Stomach smooth muscle (tissue), 2 donors: Measurements from ENCODE around the gene WDR7.

Experiments used
- H3K27ac ChIP-seq: one replicate; pipeline ENCODE4 v1.7.0; 2013; ENCODE audit warnings: mild to moderate bottlenecking, low read length, inconsistent platforms
- H3K27me3 ChIP-seq, 2 donors: one replicate each; pipeline ENCODE4 v1.7.0; 2013; ENCODE audit warnings: low read length in 2 of 2; ENCODE audit not compliant: insufficient read depth in 2 of 2, control insufficient read depth in 1 of 2
- H3K36me3 ChIP-seq, 2 donors: one replicate each; pipeline ENCODE4 v1.7.0; 2013; ENCODE audit warnings: low read length in 2 of 2; ENCODE audit not compliant: control insufficient read depth in 2 of 2, insufficient read depth in 2 of 2
- H3K4me1 ChIP-seq: one replicate; pipeline ENCODE4 v1.7.0; 2013; ENCODE audit warnings: low read length; ENCODE audit not compliant: control insufficient read depth, insufficient read depth
- H3K4me3 ChIP-seq, 2 donors: one replicate each; pipeline ENCODE4 v1.7.0; 2013; ENCODE audit warnings: low read length in 2 of 2
- H3K9ac ChIP-seq, 2 donors: one replicate each; pipeline ENCODE4 v1.7.0; 2013; ENCODE audit warnings: low read length in 2 of 2, mild to moderate bottlenecking in 1 of 2
- H3K9me3 ChIP-seq, 2 donors: one replicate each; pipeline ENCODE4 v1.7.0; 2013; ENCODE audit warnings: low read length in 2 of 2; ENCODE audit not compliant: control insufficient read depth in 2 of 2
- donor health status: healthy.
- donor health status: Pancreatic carcinoma.

The WDR7 gene

DNA sequence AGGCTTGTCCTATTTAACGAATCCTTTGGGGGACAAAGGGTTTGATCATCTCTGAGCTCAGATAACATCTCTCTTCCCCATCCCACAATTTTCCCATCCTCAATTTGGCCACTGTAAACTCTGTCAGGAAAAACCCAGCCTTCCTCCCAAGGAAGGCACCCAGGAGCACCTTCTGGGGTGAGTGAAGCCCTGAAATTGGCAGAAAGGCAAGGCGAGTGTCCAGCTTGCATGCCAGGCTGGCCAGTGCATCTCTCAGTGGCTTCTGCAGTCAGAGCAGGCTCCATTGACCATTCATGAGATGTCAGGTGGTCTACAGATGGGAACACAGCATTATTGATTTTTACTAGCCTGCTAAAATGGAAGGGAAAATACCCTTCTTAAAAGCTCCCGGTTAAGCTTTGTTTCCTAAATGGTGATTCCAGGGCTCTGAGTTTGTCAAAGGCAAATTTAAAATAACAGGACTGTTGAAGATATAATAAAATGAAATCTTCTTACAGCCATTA, 412.5 kb downstream of the WDR7 start:
- H3K4me1 ChIP-seq = no peaks in the 10 kb centered on the region
- H3K9me3 ChIP-seq = no peaks in the 10 kb centered on the region
- H3K4me3 ChIP-seq = no peak overlapping the region
- H3K27ac ChIP-seq = no peak overlapping the region
- peaks cover 0 to 2% of the 10 kb centered on the region in 2 donors for H3K27me3 ChIP-seq
- H3K9ac ChIP-seq = no peak overlapping the region
- no peaks in the 10 kb centered on the region for H3K36me3 ChIP-seq

DNA sequence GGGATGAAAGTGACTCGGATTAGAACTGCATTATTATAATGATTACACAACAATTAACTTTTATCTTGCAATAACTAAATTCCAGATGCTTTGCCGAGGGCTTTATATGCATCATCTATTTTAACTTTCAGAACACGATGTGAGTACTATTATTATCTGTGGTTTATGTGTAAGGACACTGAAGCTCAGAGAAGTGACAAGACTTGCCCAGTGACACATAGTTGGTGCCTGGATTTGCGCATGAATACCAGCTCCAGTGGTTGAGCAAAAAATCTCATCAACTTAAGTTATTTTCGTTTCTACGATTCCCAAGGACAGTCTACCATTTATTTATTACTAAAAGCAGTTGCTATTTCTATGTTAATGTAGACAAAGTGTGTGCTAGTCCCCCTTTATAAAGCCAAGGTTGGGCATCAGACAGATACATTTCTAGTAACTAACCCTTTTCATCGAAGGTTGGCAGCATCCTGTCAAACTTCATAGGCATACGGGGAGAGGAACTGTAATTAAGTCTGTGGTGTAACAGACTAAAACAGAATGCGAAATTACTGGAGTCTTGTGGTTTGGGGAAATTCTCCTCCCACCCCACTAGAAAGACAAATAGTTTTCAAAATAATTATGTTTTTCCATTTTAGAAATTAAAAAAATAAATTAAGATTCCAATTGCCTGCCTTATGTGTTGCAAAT, 422.5 kb downstream of the WDR7 start:
- H3K9ac ChIP-seq = no peak overlapping the region
- H3K4me1 ChIP-seq = no peaks in the 10 kb centered on the region
- H3K9me3 ChIP-seq = no peaks in the 10 kb centered on the region
- H3K4me3 ChIP-seq = no peak overlapping the region
- no peaks in the 10 kb centered on the region for H3K36me3 ChIP-seq
- peaks cover 9 to 11% of the 10 kb centered on the region in 2 donors for H3K27me3 ChIP-seq
- H3K27ac ChIP-seq = no peak overlapping the region

DNA sequence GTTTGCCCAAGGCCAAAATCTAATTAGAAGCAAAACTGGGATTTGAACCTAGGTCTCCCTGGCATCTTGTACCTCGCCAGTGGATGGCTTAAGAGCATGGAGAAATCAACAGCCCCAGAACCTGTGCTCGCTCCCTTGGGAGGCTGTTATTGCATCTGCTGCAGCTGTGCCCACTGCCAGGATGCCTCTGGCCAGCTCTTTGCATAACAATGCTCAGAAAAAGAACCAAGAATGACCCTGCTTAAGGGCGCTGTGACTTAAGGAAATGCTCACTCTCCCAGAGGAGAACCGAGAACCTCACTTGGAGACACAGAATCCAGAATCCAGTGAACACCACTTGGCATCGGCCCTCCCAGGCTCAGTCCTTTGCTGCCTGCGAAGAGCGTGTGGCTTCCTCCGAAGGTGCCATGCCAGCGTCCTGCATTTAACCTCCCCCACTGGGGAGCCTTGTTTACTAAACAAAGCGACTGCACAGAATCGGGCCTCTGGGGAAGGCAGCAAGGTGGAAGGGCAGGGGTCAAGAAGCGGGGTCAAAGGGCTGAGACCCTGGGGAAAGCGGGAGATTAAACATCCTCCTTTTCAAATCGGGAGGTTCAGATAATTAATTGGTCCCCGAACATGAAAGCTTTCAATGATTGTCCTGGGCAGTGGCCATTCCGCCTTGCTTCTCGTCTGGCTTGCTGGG, 424.7 kb downstream of the WDR7 start:
- Histone ChIP-seq H3K27ac (no peak overlapping the region), H3K36me3 (no peaks in the 10 kb centered on the region), H3K9me3 (no peaks in the 10 kb centered on the region), H3K27me3 (peaks cover 15% of the 10 kb centered on the region in 2 donors), H3K9ac (no peak overlapping the region), H3K4me1 (no peaks in the 10 kb centered on the region), H3K4me3 (no peak overlapping the region)

DNA sequence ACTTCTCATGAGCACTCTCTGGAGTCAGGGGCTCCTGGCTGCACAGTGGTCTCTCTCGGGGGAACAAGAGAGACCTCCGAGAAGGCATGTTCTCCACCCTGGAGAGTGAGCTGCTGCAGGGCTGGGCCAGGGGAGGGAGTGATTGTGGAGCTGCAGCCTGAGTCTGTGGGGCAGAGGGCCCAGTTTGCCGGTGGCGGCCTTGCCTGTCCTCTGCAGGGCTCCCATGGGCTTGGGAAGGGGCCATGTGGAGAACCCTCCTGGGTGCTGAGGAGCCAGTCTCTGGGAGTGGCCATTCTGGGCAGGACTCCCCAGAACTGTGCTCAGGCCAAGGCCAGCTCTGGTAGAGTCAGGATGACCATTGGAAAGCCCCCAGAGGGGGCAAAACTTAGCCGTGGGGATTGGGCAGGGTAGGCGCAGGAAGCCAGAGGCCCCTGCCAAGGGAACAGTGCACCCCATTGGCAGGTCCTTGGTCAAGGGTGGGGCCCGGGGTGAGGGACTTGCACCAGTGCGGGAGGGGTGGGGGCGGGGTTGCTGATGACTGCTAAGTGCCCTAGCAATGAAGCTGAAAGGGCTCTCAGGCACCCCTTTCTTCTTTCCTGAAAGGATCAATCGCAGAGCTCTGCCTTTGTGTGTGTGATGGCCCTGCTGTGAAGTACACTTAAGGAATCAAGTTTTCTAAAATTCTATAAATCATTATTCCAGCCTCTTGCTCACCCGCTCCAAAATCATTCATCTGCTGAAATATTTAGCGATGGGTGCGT, 426.0 kb downstream of the WDR7 start:
- Histone ChIP-seq H3K4me3 (no peak overlapping the region), H3K27ac (no peak overlapping the region), H3K9me3 (peaks cover 0 to 3% of the 10 kb centered on the region in 2 donors), H3K9ac (no peak overlapping the region), H3K4me1 (no peaks in the 10 kb centered on the region), H3K36me3 (no peaks in the 10 kb centered on the region), H3K27me3 (peaks cover 15 to 16% of the 10 kb centered on the region in 2 donors)

DNA sequence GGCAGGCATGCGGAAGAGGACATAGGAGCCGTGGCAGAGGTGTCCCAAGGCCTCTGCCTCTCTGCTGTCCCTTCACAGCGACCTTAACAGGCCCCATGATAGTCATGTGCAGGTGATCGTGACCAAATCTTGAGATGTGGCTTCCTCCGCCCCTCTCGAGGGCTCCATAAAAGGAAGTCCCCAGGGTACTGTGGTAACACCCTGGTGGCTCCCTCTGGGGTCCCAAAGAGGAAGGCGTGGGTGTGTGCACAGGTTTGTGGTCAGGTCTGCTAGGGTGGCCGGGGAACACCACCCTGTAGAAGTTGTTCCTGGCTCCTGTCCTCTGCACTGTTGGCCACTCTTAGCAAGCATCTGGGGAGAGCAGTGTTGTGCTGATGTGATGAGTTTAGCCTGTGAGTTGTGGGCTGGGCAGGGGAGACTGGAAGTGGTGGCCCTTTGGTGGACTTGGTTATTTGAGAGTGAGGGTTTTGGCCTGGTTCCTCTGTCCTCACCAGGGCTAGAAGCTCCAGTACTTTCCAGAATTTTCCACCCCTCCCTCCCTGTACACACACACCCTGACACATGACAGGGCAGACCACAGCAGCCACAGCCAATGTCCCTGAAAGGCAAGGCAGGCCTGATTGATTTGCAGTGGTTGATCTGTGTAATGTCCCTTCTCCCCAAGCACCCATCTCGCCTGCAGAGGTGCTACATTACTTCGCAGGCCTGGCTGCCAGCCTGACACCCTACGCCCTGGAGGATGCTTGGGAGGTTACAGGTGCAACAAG, 426.8 kb downstream of the WDR7 start:
- Histone ChIP-seq H3K27me3 (peaks cover 15% of the 10 kb centered on the region in 2 donors), H3K4me1 (no peaks in the 10 kb centered on the region), H3K9me3 (peaks cover 0 to 3% of the 10 kb centered on the region in 2 donors), H3K4me3 (no peak overlapping the region), H3K36me3 (no peaks in the 10 kb centered on the region), H3K9ac (no peak overlapping the region), H3K27ac (no peak overlapping the region)

DNA sequence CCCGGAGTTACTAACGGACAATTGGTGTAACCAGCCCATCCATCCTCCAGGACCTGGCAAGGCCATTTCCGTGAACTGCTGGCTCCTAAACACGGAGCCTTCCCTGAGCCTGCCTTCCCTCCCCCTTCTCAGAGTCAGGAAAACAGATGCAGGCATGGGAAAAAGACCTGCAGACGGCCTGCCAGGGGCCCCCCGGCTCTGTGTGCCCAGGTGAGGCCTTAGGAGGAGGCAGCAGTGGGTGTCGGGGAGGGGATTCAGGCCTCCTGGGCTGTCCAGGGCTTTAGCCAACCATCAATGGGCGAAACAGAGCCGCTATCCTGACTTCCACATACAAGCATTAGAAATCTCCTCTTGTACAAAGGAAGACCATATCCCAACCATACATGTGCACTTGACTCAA, 427.5 kb downstream of the WDR7 start:
- H3K27me3 ChIP-seq = peaks cover 15% of the 10 kb centered on the region in 2 donors
- H3K9ac ChIP-seq = no peak overlapping the region

DNA sequence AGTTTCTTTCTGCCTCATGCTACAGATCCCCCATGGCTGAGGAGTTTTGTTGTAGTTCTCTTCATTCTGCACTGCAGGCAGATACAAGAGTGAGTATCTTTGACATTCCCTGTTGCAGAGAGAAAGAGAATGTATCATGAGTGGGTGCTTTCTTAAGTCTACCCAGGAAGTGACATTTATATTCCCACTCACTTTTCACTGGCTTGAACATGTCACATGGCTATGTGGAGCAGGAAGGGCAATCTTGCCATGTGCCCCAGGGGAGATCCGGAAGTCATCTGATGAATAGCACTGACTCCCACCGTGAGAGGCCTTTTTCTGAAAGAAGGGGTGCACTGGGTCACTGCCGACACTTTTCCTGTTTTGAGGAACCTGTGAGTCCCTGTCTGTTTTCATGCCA, 429.3 kb downstream of the WDR7 start:
- no peak overlapping the region for H3K27ac ChIP-seq
- H3K27me3 ChIP-seq = peaks cover 12% of the 10 kb centered on the region in 2 donors
- H3K4me3 ChIP-seq = no peak overlapping the region
- H3K9ac ChIP-seq = no peak overlapping the region
- H3K4me1 ChIP-seq = no peaks in the 10 kb centered on the region
- peaks cover 0 to 3% of the 10 kb centered on the region in 2 donors for H3K9me3 ChIP-seq
- no peaks in the 10 kb centered on the region for H3K36me3 ChIP-seq

More for the DNA sequence above, 427.5 kb downstream of the WDR7 start:
- no peak overlapping the region for H3K27ac ChIP-seq
- no peak overlapping the region for H3K4me3 ChIP-seq
- no peaks in the 10 kb centered on the region for H3K4me1 ChIP-seq
- H3K36me3 ChIP-seq = no peaks in the 10 kb centered on the region
- peaks cover 0 to 3% of the 10 kb centered on the region in 2 donors for H3K9me3 ChIP-seq

DNA sequence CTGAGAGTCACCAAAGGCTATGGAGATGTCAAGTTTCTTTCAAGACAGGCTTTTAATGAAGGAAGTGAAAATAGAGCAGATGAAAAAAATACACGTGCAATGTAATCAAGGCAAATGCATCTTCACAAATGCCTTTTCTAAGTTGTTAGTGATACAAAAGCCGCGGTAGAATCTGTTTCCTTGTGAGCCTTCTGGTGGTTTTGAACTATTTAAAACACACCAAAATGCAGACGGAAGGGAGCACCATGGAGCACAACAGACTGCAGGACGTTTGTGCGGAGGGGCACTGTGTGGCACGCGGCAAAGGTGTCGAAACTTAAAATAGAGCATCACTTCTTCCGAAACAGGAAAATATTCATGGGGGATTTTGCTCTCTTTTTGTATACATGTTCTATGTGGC, 430.7 kb downstream of the WDR7 start:
- Histone ChIP-seq H3K9me3 (peaks cover 0 to 3% of the 10 kb centered on the region in 2 donors), H3K4me3 (no peak overlapping the region), H3K4me1 (no peaks in the 10 kb centered on the region), H3K9ac (no peak overlapping the region), H3K36me3 (no peaks in the 10 kb centered on the region), H3K27me3 (peaks cover 8 to 9% of the 10 kb centered on the region in 2 donors), H3K27ac (no peak overlapping the region)

DNA sequence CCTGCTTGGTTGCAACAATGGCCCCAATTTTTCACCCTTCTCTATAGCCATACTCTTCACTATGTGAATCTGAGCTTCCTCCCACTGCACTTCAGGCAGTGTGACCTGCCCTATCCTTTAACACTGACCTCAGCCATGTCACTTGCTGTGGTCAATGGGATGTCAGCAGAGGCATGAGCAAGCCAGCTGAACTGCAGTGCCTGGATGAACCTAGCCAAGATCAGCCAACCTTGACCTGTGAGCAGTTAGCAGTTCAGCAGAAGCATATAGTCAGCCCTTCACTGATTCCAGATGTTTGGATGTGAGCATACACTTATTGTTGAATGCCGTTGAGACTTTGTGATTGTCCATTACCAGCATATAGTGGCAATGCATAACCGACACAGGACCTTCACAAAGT, 432.3 kb downstream of the WDR7 start:
- H3K36me3 ChIP-seq = no peaks in the 10 kb centered on the region
- no peak overlapping the region for H3K9ac ChIP-seq
- H3K9me3 ChIP-seq = peaks cover 0 to 3% of the 10 kb centered on the region in 2 donors
- H3K27me3 ChIP-seq = peaks cover 6 to 7% of the 10 kb centered on the region in 2 donors
- H3K27ac ChIP-seq = no peak overlapping the region
- no peaks in the 10 kb centered on the region for H3K4me1 ChIP-seq
- no peak overlapping the region for H3K4me3 ChIP-seq
